Tibial artery (tissue), 4 donors: Measurements from ENCODE around the gene MARS1.

ENCODE experiments used
- DNase-seq, 2 donors: peaks; one replicate each; pipeline ENCODE4 v3.0.0-alpha.2; 2019
- H3K27ac ChIP-seq, 2 donors: fragments of 200-600 bp; sonication (generic) in 1 of 2; 1 replicate in 1 of 2; 2 replicates in 1 of 2; pipeline ENCODE4 v1.5.1; 2018 to 2019; ENCODE audit warnings: mild to moderate bottlenecking in 1 of 2
- H3K27me3 ChIP-seq, 2 donors: fragments of 200-600 bp; sonication (generic) in 1 of 2; one replicate each; pipeline versions ENCODE4 v1.5.1 to v1.6.0; 2016 to 2019
- H3K36me3 ChIP-seq, 3 donors: fragments of 200-600 bp; sonication (generic) in 2 of 3; one replicate each; pipeline ENCODE4 v1.5.1; 2016 to 2019; ENCODE audit warnings: mild to moderate bottlenecking in 2 of 3
- H3K4me1 ChIP-seq, 4 donors: fragments of 200-600 bp; sonication (generic) in 2 of 4; 1 replicate in 3 of 4; 2 replicates in 1 of 4; pipeline ENCODE4 v1.5.1; 2016 to 2019
- H3K4me3 ChIP-seq, 2 donors: fragments of 200-600 bp; sonication (generic) in 1 of 2; 1 replicate in 1 of 2; 2 replicates in 1 of 2; pipeline ENCODE4 v1.5.1; 2018 to 2019; ENCODE audit warnings: mild to moderate bottlenecking in 2 of 2
- H3K9me3 ChIP-seq, 3 donors: fragments of 200-600 bp; sonication (generic) in 1 of 3; one replicate each; pipeline ENCODE4 v1.5.1; 2016 to 2019
- intact Hi-C: fragments of 100-400 bp; cut with DNase I; formaldehyde crosslinking; loops from one replicate; pipeline ENCODE4 v1.15.0; 2023; ENCODE audit warnings: low total_unique reads
- TF ChIP-seq, protein P1 (sequence below), 2 experiments: fragments of 200-600 bp in 1 of 2; fragments of 450-650 bp in 1 of 2; IDR thresholded peaks; one replicate each; pipeline ENCODE4 v1.5.1; 2017 to 2019; ENCODE audit warnings: antibody characterized with exemption in 2 of 2, mild to moderate bottlenecking in 1 of 2, moderate library complexity in 1 of 2

Gene MARS1

DNA sequence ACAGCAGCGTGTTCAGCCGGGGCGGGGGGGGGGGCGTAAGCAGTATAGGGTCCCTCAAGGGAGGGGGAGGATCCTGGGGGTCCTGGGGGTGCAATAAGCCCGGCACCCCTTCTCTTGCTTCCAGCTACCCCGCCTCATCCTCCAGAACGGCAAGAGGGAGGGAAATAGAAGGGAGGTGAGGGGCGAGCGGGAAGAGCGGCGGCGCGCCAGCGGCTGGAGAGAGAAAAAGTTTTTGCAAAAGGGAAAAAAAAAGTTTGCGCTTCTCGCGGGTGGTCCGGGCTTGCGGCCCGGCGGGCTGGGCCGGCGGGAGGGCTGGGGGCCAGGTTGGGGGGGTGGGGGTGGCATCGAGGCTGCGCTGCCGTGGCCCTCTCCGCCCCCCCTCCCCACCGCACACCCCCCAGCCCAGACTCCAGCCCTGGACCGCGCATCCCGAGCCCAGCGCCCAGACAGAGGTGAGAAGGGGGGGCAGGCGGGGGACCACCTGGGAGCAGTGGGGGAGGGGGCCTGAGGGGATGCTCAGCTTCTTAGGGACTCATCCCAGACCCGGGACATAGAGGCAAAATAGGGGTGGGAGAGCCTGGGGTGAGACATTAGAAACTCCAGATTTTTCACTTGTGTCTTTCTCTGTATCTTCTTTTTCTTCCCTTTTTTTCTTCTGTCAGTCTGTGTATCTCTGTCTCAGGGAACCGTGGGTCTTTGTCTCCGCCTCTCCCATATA is 28.0 kb upstream of the MARS1 start, which contains the start of gene GLI1:
TSS of gene GLI1 (plus strand) at position 36 of the 718 bp plus-strand sequence. CDS start 3,907 bp downstream, outside the sequence.
- H3K27me3 ChIP-seq = peaks cover 0 to 3% of the 10 kb centered on the region in 2 donors
- peak within 1 kb of the TSS; percentile 70 to 72 for H3K27ac ChIP-seq
- H3K4me3 ChIP-seq = peak within 1 kb of the TSS; percentile 58 to 71
- no peaks in the 10 kb centered on the region for H3K36me3 ChIP-seq
- H3K4me1 ChIP-seq = peaks cover 0 to 31% (median 22%) of the 10 kb centered on the region in 4 donors
- DNase-seq = no peak
- no peaks in the 10 kb centered on the region for H3K9me3 ChIP-seq
- TF ChIP-seq, protein P1, sequence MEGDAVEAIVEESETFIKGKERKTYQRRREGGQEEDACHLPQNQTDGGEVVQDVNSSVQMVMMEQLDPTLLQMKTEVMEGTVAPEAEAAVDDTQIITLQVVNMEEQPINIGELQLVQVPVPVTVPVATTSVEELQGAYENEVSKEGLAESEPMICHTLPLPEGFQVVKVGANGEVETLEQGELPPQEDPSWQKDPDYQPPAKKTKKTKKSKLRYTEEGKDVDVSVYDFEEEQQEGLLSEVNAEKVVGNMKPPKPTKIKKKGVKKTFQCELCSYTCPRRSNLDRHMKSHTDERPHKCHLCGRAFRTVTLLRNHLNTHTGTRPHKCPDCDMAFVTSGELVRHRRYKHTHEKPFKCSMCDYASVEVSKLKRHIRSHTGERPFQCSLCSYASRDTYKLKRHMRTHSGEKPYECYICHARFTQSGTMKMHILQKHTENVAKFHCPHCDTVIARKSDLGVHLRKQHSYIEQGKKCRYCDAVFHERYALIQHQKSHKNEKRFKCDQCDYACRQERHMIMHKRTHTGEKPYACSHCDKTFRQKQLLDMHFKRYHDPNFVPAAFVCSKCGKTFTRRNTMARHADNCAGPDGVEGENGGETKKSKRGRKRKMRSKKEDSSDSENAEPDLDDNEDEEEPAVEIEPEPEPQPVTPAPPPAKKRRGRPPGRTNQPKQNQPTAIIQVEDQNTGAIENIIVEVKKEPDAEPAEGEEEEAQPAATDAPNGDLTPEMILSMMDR (IDR thresholded peaks at IDR 0.05) = no peak
- intact Hi-C loops = no loop called here

DNA sequence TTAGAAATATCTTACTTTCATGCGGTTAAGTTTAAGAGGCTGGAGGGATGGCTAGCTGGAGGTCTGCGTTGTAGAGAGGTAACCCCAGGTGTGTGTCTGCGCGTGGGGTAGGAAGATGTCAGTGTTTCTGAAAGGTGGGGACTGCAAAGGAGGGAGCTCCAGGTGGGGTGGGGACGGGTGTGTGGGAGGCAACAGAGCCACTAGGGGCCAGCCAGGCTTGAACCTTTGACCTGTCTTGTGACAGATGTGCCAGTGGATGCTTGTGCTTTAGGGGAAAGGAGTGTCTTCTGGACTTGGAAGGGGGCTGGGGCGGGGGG is 27.4 kb upstream of the MARS1 start:
- peak overlapping the region; percentile 58 to 71 for H3K4me3 ChIP-seq
- no peak for DNase-seq
- H3K27me3 ChIP-seq = peaks cover 0 to 2% of the 10 kb centered on the region in 2 donors
- peak overlapping the region; percentile 70 to 72 for H3K27ac ChIP-seq
- no peaks in the 10 kb centered on the region for H3K36me3 ChIP-seq
- peaks cover 0 to 31% (median 22%) of the 10 kb centered on the region in 4 donors for H3K4me1 ChIP-seq
- H3K9me3 ChIP-seq = no peaks in the 10 kb centered on the region
- TF ChIP-seq, protein P1 (IDR thresholded peaks at IDR 0.05) = no peak
- intact Hi-C loops = no loop called here

DNA sequence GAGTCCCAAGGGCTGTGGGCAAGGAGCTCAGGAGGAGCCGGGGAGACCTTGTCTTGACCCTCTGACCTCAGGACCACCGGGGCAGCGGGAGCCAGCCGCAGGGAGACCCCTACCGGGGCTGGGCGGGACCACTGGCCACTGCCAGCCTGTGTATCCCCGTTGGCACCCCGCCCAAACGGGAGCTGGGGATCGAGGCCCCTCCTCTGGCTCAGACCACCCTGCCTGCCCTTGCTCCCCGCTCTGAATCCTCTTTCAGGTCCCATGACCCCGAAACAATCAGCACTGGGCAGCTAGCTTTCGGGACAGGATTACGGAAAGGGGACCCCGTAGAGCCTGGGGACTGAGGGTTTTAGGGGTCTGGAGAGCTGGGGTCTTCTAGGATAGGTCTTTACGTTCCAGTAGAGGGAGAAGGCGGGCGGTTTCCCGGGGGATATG is 27.0 kb upstream of the MARS1 start:
- H3K9me3 ChIP-seq = no peaks in the 10 kb centered on the region
- DNase-seq = no peak
- peak overlapping the region; percentile 58 to 71 for H3K4me3 ChIP-seq
- TF ChIP-seq, protein P1 (IDR thresholded peaks at IDR 0.05) = no peak
- H3K27ac ChIP-seq = peak overlapping the region; percentile 70 to 72
- no peaks in the 10 kb centered on the region for H3K27me3 ChIP-seq
- intact Hi-C loops = no loop called here
- no peaks in the 10 kb centered on the region for H3K36me3 ChIP-seq
- peaks cover 0 to 28% (median 22%) of the 10 kb centered on the region in 4 donors for H3K4me1 ChIP-seq

DNA sequence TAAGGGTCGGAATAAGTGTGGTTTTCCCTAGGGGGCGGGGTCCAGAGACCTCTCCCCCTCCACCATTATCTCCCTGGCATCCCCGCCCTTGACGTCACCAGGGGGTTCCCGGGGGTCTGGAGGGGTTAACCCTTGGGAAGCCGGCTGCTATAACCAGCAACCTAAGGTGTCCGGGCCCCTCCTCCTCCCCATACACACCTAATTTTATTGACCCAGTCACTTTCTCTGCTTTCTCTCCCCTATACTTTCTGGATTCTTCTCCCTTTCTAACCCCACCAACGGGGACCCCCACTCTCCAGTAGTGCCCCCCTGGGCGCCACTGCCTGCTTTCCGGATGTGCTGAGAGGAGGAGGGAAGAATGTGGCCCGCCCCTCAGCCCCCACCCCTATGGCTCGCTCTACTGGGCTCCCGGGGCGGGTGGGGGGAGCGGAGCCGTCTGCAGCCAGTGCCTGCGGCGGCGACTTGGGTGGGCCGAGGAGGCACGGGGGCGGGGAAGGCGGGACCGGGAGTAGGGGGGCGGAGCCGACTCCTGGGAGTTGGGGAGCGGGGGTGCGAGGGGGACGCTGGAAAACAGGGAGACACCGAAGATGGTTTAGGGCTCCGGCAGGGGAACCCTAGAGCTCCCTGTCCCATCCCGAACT is 26.5 kb upstream of the MARS1 start:
- no peaks in the 10 kb centered on the region for H3K9me3 ChIP-seq
- H3K27ac ChIP-seq = peak overlapping the region; percentile 70 to 72
- H3K36me3 ChIP-seq = no peaks in the 10 kb centered on the region
- no peaks in the 10 kb centered on the region for H3K27me3 ChIP-seq
- intact Hi-C loops = no loop called here
- H3K4me3 ChIP-seq = peak overlapping the region; percentile 58 to 71
- peak; percentile 70 to 87 for DNase-seq
- H3K4me1 ChIP-seq = peaks cover 0 to 27% (median 20%) of the 10 kb centered on the region in 4 donors
- TF ChIP-seq, protein P1 (IDR thresholded peaks at IDR 0.05) = no peak

DNA sequence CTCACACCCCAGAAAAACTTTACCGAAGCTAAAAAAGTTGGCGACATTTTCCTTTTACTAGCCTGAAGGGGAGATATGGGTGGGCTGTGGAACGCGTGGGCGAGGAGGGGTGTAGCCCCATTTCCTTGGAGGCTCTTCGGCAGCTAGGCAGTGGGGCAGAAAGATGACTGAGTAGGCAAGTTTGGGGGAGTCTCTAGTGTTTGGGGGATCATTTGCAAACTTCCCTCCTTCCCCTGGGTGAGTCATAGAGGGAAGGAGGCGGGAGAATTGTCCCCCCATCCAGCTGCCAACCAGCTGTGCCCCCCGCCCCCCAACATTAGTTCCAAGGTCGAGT is 26.0 kb upstream of the MARS1 start:
- peaks cover 0 to 27% (median 19%) of the 10 kb centered on the region in 4 donors for H3K4me1 ChIP-seq
- intact Hi-C loops = loop anchor here (1.0 kb wide), 1 partner anchor 26 kb away; the partner anchor contains the start of gene MARS1
- TF ChIP-seq, protein P1 (IDR thresholded peaks at IDR 0.05) = no peak
- no peak for DNase-seq
- H3K27me3 ChIP-seq = no peaks in the 10 kb centered on the region
- no peaks in the 10 kb centered on the region for H3K36me3 ChIP-seq
- H3K9me3 ChIP-seq = no peaks in the 10 kb centered on the region
- H3K4me3 ChIP-seq = peak overlapping the region; percentile 58 to 71
- H3K27ac ChIP-seq = peak overlapping the region; percentile 70 to 72
